GM19193 (cell line): Measurements from ENCODE around the gene TXNDC11.

Experiments
- POLR2A ChIP-seq: IDR thresholded peaks from 4 replicates; pipeline ENCODE4 v1.6.1; 2011; ENCODE audit not compliant: insufficient read depth, insufficient read length; ENCODE audit errors: extremely low read depth

The TXNDC11 gene, protein sequence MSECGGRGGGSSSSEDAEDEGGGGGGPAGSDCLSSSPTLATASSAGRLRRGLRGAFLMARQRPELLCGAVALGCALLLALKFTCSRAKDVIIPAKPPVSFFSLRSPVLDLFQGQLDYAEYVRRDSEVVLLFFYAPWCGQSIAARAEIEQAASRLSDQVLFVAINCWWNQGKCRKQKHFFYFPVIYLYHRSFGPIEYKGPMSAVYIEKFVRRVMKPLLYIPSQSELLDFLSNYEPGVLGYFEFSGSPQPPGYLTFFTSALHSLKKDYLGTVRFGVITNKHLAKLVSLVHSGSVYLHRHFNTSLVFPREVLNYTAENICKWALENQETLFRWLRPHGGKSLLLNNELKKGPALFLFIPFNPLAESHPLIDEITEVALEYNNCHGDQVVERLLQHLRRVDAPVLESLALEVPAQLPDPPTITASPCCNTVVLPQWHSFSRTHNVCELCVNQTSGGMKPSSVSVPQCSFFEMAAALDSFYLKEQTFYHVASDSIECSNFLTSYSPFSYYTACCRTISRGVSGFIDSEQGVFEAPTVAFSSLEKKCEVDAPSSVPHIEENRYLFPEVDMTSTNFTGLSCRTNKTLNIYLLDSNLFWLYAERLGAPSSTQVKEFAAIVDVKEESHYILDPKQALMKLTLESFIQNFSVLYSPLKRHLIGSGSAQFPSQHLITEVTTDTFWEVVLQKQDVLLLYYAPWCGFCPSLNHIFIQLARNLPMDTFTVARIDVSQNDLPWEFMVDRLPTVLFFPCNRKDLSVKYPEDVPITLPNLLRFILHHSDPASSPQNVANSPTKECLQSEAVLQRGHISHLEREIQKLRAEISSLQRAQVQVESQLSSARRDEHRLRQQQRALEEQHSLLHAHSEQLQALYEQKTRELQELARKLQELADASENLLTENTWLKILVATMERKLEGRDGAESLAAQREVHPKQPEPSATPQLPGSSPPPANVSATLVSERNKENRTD

GRCh38 chr16:11742536-11743307, at the start of gene TXNDC11:
Gene TXNDC11 (minus strand): TSS chr16:11742857. CDS start chr16:11742730, 127 bp downstream.
- TF ChIP-seq POLR2A = peak; percentile 99

DNA sequence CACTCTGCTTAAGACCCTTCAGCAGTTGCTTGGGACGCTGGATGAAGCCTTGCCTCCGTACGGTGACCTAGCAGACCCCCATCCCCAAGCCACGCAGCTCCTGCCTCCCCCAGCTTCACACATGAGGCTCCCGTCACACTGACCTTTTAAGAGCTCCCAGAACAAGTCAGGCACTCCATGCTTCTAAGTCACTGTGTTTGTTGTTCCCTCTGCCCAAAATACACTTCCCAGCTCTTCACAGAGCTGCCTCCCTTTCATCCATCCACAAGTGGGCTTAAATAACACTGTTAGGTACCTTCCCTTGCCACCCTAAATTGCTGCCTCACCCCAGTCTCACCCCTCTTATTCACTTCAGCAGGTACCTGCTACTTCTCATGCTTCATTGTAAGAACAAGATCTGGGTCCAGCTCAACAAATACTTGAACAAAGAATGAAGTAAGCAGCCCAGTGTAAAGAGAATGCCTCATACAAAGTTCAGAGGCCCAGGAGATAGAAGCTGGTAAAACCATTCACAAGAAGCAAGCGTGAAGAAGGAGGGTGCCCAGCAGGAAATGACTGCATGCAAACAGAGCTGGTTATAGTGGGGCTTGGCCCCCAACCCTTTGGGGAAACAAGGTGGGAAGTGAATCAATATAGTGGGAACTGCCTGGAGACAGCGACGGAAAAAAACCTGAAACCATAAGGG, 48.6 kb upstream of the TXNDC11 start:
- TF ChIP-seq POLR2A = no peak

DNA sequence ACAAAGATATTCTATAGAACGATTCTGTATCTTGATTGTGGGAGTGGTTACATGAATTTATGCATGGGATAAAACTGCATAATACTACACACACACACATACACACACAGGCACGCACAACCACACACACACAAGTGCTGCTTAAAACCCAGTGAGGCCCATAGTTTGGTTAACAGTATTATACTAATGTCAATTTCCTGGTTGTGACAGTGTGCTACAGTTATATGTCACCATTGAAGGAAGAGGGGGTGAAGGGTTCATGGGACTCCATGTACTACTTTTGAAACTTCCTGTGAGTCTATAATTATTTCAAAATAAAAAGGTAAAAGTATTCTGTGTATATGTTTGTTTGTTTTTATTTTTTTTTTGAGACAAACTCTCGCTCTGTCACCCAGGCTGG, 46.3 kb upstream of the TXNDC11 start:
- TF ChIP-seq POLR2A = no peak

DNA sequence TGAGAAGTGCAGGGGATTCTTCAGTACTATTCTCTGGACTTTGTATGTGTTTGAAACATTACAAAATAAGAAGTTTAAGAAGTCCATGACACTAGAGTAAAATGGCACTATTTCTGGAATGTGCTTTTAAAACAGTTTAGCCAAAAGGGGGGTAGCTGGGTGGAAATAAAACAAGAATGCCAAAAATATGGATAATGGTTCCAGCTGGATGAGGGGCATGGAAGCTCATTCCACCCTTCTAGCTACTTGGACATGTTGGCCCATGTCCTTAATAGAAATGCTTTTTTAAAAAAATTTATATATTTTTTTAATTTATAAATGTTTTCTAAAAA, 41.3 kb upstream of the TXNDC11 start:
- TF ChIP-seq POLR2A = no peak

GRCh38 chr16:11783319-11784037, 40.8 kb upstream of the TXNDC11 start:
- peak; percentile 32 for TF ChIP-seq POLR2A

GRCh38 chr16:11781773-11782172, 39.1 kb upstream of the TXNDC11 start:
- TF ChIP-seq POLR2A = no peak

DNA sequence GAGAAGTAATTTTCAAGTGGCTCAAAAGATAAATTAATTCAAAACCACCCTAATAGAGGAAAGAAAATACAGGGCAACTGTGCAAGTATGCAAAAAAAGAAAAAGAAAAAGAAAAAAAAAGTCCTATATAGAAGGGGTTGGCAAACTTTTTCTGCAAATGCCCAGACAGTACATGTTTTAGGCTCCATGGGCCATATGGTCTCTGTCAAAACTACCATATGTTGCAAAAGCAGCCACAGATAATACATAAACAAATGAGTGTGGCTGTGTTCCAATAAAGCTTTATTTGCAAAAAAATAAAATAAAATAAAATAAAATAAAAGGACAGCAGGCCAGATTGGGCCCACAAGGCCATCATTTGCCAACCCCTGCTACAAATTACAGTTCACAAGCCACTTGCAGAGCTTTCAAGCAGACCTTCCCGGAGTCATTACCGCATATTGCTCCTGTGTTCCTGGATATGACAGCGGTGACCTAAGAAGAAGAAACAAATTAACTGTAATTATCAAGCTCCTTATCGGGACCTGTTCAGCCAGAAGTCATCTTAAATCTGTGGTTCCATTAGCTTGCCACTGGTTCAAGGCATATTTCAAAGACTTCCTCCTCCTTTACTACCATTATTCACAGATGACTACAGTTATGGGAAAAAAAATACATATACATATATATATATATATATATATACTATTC, 38.5 kb upstream of the TXNDC11 start:
- TF ChIP-seq POLR2A = no peak

DNA sequence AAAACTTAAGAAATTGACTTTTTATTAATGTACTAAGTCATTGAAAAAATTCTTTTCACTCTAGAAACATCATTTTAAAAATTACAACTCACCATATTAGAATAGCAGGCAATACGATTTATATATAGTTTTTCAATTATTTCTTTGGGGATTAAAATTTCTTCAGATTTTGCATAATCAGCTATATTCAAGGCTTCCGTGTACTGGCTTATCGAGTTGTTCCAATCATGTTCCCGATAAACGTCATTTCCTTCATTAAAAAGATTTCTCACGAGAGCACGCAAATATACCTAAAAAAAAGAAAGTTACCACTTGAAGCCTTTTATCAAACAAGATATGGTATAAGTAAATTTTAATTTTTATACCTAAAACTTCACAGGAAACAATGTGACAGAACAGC, 36.4 kb upstream of the TXNDC11 start:
- TF ChIP-seq POLR2A = no peak

- TF ChIP-seq POLR2A = no peak
Measured at GRCh38 chr16:11774065-11774626, 31.5 kb upstream of the TXNDC11 start.

- TF ChIP-seq POLR2A = no peak
Measured at GRCh38 chr16:11768849-11769248, 26.2 kb upstream of the TXNDC11 start.

DNA sequence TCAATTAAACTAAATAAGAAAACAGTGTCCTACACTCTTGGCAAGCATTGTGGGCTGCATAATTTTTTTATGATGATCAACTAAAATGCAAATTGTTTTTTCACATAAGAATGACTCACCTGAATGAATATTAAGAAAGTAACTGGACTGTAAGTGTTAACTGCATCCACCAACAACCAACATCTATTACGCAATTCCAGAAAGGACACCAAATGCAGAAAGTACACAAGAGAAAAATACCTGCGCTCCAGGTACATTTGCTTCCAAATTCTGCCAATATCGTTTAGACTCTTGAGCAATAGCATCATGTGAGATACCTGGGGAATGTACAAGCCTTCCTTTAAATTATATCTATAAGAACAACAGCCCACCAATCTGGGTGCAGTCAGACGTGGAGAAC, 19.8 kb upstream of the TXNDC11 start:
- no peak for TF ChIP-seq POLR2A

GRCh38 chr16:11759997-11760396, 17.3 kb upstream of the TXNDC11 start:
- no peak for TF ChIP-seq POLR2A
